SK-N-SH (cell line): ENCODE measurements around the gene KRTAP29-1. TPM values are rescaled to one million over a fixed set of nuclear protein-coding genes. Genes with fewer than 3 reads are reported as not detected.

ENCODE experiments used
- CTCF ChIA-PET: fragments of 300-600, 350-600 bp; formaldehyde crosslinking; extraction: SDS; loops from one replicate; lab custom pipeline; 2021; lab: Yijun Ruan, JAX
- POLR2A ChIA-PET: fragments of 350-600 bp; sonication (Branson Sonifier 250); formaldehyde crosslinking; extraction: SDS; loops from one replicate; lab custom pipeline; 2020; ENCODE audit warnings: antibody characterized with exemption, inconsistent platforms; lab: Yijun Ruan, JAX
- DNase-seq: peaks from one replicate; pipeline ENCODE4 v3.0.0; 2012
- H2AFZ ChIP-seq: fragments of 200-600 bp; sonication (generic); 2 replicates; pipeline ENCODE4 v1.8.1; 2016; ENCODE audit warnings: antibody characterized with exemption, mild to moderate bottlenecking, low read depth
- H3F3A ChIP-seq: fragments of 200-600 bp; sonication (generic); replicated peaks from 2 replicates; pipeline ENCODE3; 2016; ENCODE audit warnings: antibody characterized with exemption, mild to moderate bottlenecking; ENCODE audit not compliant: insufficient read depth
- H3K27ac ChIP-seq, 2 experiments: fragments of 200-500 bp in 1 of 2; fragments of 200-600 bp in 1 of 2; sonication (Bioruptor generic) in 1 of 2; sonication (generic), shearing (Covaris generic) in 1 of 2; 2 replicates each; pipeline versions ENCODE4 v1.5.1 to v1.6.1; 2014 to 2016; ENCODE audit warnings: low read depth in 2 of 2, inconsistent platforms in 1 of 2, low read length in 1 of 2, mild to moderate bottlenecking in 1 of 2, mixed read lengths in 1 of 2
- H3K27me3 ChIP-seq: fragments of 200-600 bp; sonication (generic), shearing (Covaris generic); 2 replicates; pipeline ENCODE4 v1.6.1; 2016; ENCODE audit warnings: mixed run types; ENCODE audit not compliant: insufficient read depth
- H3K36me3 ChIP-seq, 2 experiments: fragments of 200-500 bp in 1 of 2; fragments of 200-600 bp in 1 of 2; sonication (Bioruptor generic) in 1 of 2; sonication (generic) in 1 of 2; replicated peaks in 1 of 2; 2 replicates each; pipeline versions ENCODE3 to v1.5.1; 2014 to 2016; ENCODE audit warnings: low read length in 1 of 2, mild to moderate bottlenecking in 1 of 2; ENCODE audit not compliant: insufficient read depth in 2 of 2, control insufficient read depth in 1 of 2
- H3K4me1 ChIP-seq, 2 experiments: fragments of 200-500 bp in 1 of 2; fragments of 200-600 bp in 1 of 2; sonication (Bioruptor generic) in 1 of 2; sonication (generic), shearing (Covaris generic) in 1 of 2; 2 replicates each; pipeline versions ENCODE4 v1.5.1 to v1.6.1; 2014 to 2016; ENCODE audit warnings: low read depth in 1 of 2, low read length in 1 of 2, mixed run types in 1 of 2; ENCODE audit not compliant: insufficient read depth in 2 of 2, control insufficient read depth in 1 of 2
- H3K4me2 ChIP-seq: fragments of 200-600 bp; sonication (generic), shearing (Covaris generic); 2 replicates; pipeline ENCODE4 v1.6.1; 2017; ENCODE audit warnings: mixed run types
- H3K4me3 ChIP-seq, 2 experiments: fragments of 200-500 bp in 1 of 2; fragments of 200-600 bp in 1 of 2; sonication (Bioruptor generic) in 1 of 2; sonication (generic), shearing (Covaris generic) in 1 of 2; 2 replicates each; pipeline versions ENCODE4 v1.5.1 to v1.8.1; 2014 to 2016; ENCODE audit warnings: low read depth in 2 of 2, inconsistent platforms in 1 of 2, low read length in 1 of 2, mild to moderate bottlenecking in 1 of 2, mixed read lengths in 1 of 2, moderate library complexity in 1 of 2
- H3K79me2 ChIP-seq: fragments of 200-600 bp; sonication (generic); 2 replicates; pipeline ENCODE4 v1.8.1; 2017; ENCODE audit warnings: mild to moderate bottlenecking; ENCODE audit not compliant: insufficient read depth
- H3K9ac ChIP-seq: fragments of 200-600 bp; sonication (generic); 2 replicates; pipeline ENCODE4 v1.6.1; 2017; ENCODE audit warnings: mixed run types
- H3K9me2 ChIP-seq: fragments of 200-600 bp; sonication (generic); 2 replicates; pipeline ENCODE4 v1.6.1; 2017; ENCODE audit warnings: mixed run types
- H3K9me3 ChIP-seq: fragments of 200-600 bp; sonication (generic); 2 replicates; pipeline ENCODE4 v1.6.1; 2017; ENCODE audit warnings: mixed run types, mild to moderate bottlenecking, moderate library complexity
- H4K20me1 ChIP-seq: fragments of 200-600 bp; sonication (generic); 2 replicates; pipeline ENCODE4 v1.6.1; 2017; ENCODE audit warnings: mild to moderate bottlenecking, mixed run types; ENCODE audit not compliant: insufficient read depth
- CTCF ChIP-seq: fragments of 200-600 bp; sonication (generic); IDR thresholded peaks from 2 replicates; pipeline ENCODE4 v1.6.1; 2017; ENCODE audit warnings: antibody characterized with exemption, mild to moderate bottlenecking, moderate library complexity
- FOXJ3 ChIP-seq: sonication (generic); formaldehyde crosslinking; IDR thresholded peaks from 2 replicates; pipeline ENCODE4 v1.5.1; 2020; ENCODE audit warnings: mild to moderate bottlenecking, missing genetic modification reagents
- GABPA ChIP-seq: IDR thresholded peaks from 2 replicates; pipeline ENCODE4 v1.4.0; 2012; ENCODE audit warnings: low read depth, mild to moderate bottlenecking
- GATA2 ChIP-seq: sonication (generic); formaldehyde crosslinking; IDR thresholded peaks from 2 replicates; pipeline ENCODE4 v1.5.0; 2020; ENCODE audit warnings: mild to moderate bottlenecking, missing genetic modification reagents
- IRF3 ChIP-seq: fragments of 150-350 bp; IDR thresholded peaks from 2 replicates; pipeline ENCODE4 v1.6.1; 2016; ENCODE audit warnings: mild to moderate bottlenecking, low read depth, low read length
- MAX ChIP-seq: IDR thresholded peaks from 2 replicates; pipeline ENCODE4 v1.4.0; 2012; ENCODE audit warnings: low read depth
- MXI1 ChIP-seq: IDR thresholded peaks from 2 replicates; pipeline ENCODE4 v1.6.1; 2012; ENCODE audit warnings: mild to moderate bottlenecking, low read depth, low read length, improper control_type of control experiment
- NFIC ChIP-seq: IDR thresholded peaks from 2 replicates; pipeline ENCODE4 v1.4.0; 2012; ENCODE audit warnings: borderline replicate concordance
- RXRA ChIP-seq: IDR thresholded peaks from 2 replicates; pipeline ENCODE4 v1.4.0; 2012; ENCODE audit warnings: low read depth, mild to moderate bottlenecking, borderline replicate concordance
- SIN3A ChIP-seq: IDR thresholded peaks from 2 replicates; pipeline ENCODE4 v1.6.1; 2012; ENCODE audit warnings: low read depth, mild to moderate bottlenecking, low read length, moderate library complexity, borderline replicate concordance
- SMC3 ChIP-seq: IDR thresholded peaks from 2 replicates; pipeline ENCODE4 v1.6.1; 2012; ENCODE audit warnings: low read depth, low read length, improper control_type of control experiment
- TAF1 ChIP-seq: IDR thresholded peaks from 2 replicates; pipeline ENCODE4 v1.6.1; 2012; ENCODE audit warnings: low read depth, mild to moderate bottlenecking, low read length, moderate library complexity, borderline replicate concordance
- TCF12 ChIP-seq: IDR thresholded peaks from 2 replicates; pipeline ENCODE4 v1.4.0; 2012
- WGBS: methylation state at CpG from one replicate; pipeline ENCODE4 v1.1.6; 2017; ENCODE audit warnings: low lambda C conversion rate; 5-methylcytosine and 5-hydroxymethylcytosine counted together
- polyA plus RNA-seq, 3 experiments: library from polyadenylated mRNA; depleted of rRNA; stranded (reverse); fragments of >200 nt; gene quantifications; 2 replicates each; pipeline ENCODE4 v1.2.3, GENCODE V29; 2012
- TF ChIP-seq, protein P1 (sequence below): IDR thresholded peaks from 2 replicates; pipeline ENCODE4; 2012
- TF ChIP-seq, protein P2 (sequence below): IDR thresholded peaks from 2 replicates; pipeline ENCODE4 v1.6.1; 2012; ENCODE audit warnings: mild to moderate bottlenecking, low read depth, low read length, moderate library complexity
- TF ChIP-seq, protein P3 (sequence below): IDR thresholded peaks from 2 replicates; pipeline ENCODE4 v1.4.0; 2012; ENCODE audit warnings: low read depth, borderline replicate concordance

Gene KRTAP29-1
- polyA plus RNA-seq, 1 of the 3 experiments (the other 2 are of a cell fraction), result not detected

GRCh38 chr17:41325611-41326010 is 23.0 kb upstream of the KRTAP29-1 start:
- H3K4me3 ChIP-seq, result no peak overlapping the region
- H3F3A ChIP-seq, result no peaks in the 10 kb centered on the region
- no peaks in the 10 kb centered on the region for H3K27me3 ChIP-seq
- no peak overlapping the region for H3K27ac ChIP-seq
- ChIA-PET POLR2A (no interaction called here), CTCF (no interaction called here)
- no peaks in the 10 kb centered on the region for H4K20me1 ChIP-seq
- TF ChIP-seq NFIC (no peak), GATA2 (CRISPR knock-in tag) (no peak), SMC3 (no peak), SIN3A (no peak), GABPA (no peak), MAX (no peak)
- H3K4me2 ChIP-seq, result no peak overlapping the region
- H3K9me3 ChIP-seq, result no peaks in the 10 kb centered on the region
- no peak overlapping the region for H2AFZ ChIP-seq
- H3K36me3 ChIP-seq, result no peaks in the 10 kb centered on the region
- 67% methylated on average over 1 of the region's 6 CpGs for WGBS
- H3K4me1 ChIP-seq, result no peaks in the 10 kb centered on the region
- no peak for DNase-seq
- H3K9me2 ChIP-seq, result no peaks in the 10 kb centered on the region
- H3K79me2 ChIP-seq, result no peaks in the 10 kb centered on the region
- H3K9ac ChIP-seq, result no peak overlapping the region

GRCh38 chr17:41325126-41325525 is 22.5 kb upstream of the KRTAP29-1 start:
- no peaks in the 10 kb centered on the region for H3K27me3 ChIP-seq
- no peak overlapping the region for H3K27ac ChIP-seq
- no peaks in the 10 kb centered on the region for H3K4me1 ChIP-seq
- H3K4me3 ChIP-seq, result no peak overlapping the region
- no peaks in the 10 kb centered on the region for H3K36me3 ChIP-seq
- H3K79me2 ChIP-seq, result no peaks in the 10 kb centered on the region
- no peak for DNase-seq
- H3K9ac ChIP-seq, result no peak overlapping the region
- H3K4me2 ChIP-seq, result no peak overlapping the region
- ChIA-PET POLR2A (no interaction called here), CTCF (no interaction called here)
- no peaks in the 10 kb centered on the region; the same call in 1 of the 2 replicates for H3K9me3 ChIP-seq
- no peaks in the 10 kb centered on the region for H3F3A ChIP-seq
- 41% methylated on average over 9 of the region's 10 CpGs for WGBS
- no peaks in the 10 kb centered on the region for H4K20me1 ChIP-seq
- no peak overlapping the region for H2AFZ ChIP-seq
- H3K9me2 ChIP-seq, result no peaks in the 10 kb centered on the region
- TF ChIP-seq GABPA (no peak), MXI1 (no peak), IRF3 (no peak), NFIC (no peak), RXRA (no peak), TAF1 (no peak), FOXJ3 (CRISPR knock-in tag) (no peak), TCF12 (no peak), CTCF (no peak), MAX (no peak)
- TF ChIP-seq, protein P1, sequence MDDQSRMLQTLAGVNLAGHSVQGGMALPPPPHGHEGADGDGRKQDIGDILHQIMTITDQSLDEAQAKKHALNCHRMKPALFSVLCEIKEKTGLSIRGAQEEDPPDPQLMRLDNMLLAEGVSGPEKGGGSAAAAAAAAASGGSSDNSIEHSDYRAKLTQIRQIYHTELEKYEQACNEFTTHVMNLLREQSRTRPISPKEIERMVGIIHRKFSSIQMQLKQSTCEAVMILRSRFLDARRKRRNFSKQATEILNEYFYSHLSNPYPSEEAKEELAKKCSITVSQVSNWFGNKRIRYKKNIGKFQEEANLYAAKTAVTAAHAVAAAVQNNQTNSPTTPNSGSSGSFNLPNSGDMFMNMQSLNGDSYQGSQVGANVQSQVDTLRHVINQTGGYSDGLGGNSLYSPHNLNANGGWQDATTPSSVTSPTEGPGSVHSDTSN, result no peak
- TF ChIP-seq, protein P2, sequence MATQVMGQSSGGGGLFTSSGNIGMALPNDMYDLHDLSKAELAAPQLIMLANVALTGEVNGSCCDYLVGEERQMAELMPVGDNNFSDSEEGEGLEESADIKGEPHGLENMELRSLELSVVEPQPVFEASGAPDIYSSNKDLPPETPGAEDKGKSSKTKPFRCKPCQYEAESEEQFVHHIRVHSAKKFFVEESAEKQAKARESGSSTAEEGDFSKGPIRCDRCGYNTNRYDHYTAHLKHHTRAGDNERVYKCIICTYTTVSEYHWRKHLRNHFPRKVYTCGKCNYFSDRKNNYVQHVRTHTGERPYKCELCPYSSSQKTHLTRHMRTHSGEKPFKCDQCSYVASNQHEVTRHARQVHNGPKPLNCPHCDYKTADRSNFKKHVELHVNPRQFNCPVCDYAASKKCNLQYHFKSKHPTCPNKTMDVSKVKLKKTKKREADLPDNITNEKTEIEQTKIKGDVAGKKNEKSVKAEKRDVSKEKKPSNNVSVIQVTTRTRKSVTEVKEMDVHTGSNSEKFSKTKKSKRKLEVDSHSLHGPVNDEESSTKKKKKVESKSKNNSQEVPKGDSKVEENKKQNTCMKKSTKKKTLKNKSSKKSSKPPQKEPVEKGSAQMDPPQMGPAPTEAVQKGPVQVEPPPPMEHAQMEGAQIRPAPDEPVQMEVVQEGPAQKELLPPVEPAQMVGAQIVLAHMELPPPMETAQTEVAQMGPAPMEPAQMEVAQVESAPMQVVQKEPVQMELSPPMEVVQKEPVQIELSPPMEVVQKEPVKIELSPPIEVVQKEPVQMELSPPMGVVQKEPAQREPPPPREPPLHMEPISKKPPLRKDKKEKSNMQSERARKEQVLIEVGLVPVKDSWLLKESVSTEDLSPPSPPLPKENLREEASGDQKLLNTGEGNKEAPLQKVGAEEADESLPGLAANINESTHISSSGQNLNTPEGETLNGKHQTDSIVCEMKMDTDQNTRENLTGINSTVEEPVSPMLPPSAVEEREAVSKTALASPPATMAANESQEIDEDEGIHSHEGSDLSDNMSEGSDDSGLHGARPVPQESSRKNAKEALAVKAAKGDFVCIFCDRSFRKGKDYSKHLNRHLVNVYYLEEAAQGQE, result no peak
- TF ChIP-seq, protein P3, sequence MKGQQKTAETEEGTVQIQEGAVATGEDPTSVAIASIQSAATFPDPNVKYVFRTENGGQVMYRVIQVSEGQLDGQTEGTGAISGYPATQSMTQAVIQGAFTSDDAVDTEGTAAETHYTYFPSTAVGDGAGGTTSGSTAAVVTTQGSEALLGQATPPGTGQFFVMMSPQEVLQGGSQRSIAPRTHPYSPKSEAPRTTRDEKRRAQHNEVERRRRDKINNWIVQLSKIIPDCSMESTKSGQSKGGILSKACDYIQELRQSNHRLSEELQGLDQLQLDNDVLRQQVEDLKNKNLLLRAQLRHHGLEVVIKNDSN, result no peak
